ENCODE measurements around the gene WHRN.

DNA sequence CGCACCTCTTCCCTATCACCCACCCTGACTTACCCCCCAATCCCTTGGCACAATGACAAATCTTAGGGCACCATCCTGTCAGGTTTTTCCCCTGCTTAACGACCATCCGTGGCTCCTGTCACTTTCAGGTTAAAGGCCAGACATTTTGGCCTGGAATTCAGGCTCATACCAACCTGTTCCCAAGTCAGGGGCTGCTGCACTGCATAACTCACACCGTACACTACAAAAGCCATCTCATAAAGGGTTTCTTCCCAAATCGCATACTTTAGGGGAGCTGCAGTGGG lies 110.0 kb downstream of the WHRN start:
- TF ChIP-seq POLR2AphosphoS5 (IDR thresholded peaks at IDR 0.05; ENCODE audit: borderline replicate concordance, low read depth, low read length) (no peak), EZH2 (IDR thresholded peaks at IDR 0.05) (no peak), FOXP2 (optimal IDR thresholded peaks at IDR 0.05; ENCODE audit: control extremely low read depth, extremely low read length, insufficient read depth) (no peak)

Data from SK-N-MC (cell line).